D721Med (cell line): Measurements from ENCODE around the gene GAS2.

Experiments
- DNase-seq: peaks from one replicate; pipeline ENCODE4 v3.0.0; 2011; ENCODE audit warnings: low spot score; ENCODE audit not compliant: insufficient read length
- FAIRE-seq: peaks from 2 replicates; lab custom pipeline; 2011; peaks lifted over from hg19 to GRCh38; lab: Jason Lieb, UNC
- CTCF ChIP-seq: IDR thresholded peaks from 2 replicates; pipeline ENCODE4 v1.5.1; 2012; ENCODE audit warnings: mild to moderate bottlenecking, control low read depth; ENCODE audit not compliant: insufficient read depth; ENCODE audit errors: missing control alignments

The GAS2 gene

GRCh38 chr11:22707119-22707899 lies 40.9 kb downstream of the GAS2 start:
- FAIRE-seq, result no peak
- TF ChIP-seq CTCF, result no peak
- DNase-seq, result no peak

- TF ChIP-seq CTCF, result no peak
- FAIRE-seq, result no peak
Observed at GRCh38 chr11:22711071-22711770, 44.8 kb downstream of the GAS2 start.

GRCh38 chr11:22711880-22712279 lies 45.5 kb downstream of the GAS2 start:
- DNase-seq, result no peak
- FAIRE-seq, result no peak
- no peak for TF ChIP-seq CTCF

More at GRCh38 chr11:22711071-22711770, 44.8 kb downstream of the GAS2 start:
- no peak for DNase-seq

GRCh38 chr11:22713336-22713735 lies 46.9 kb downstream of the GAS2 start:
- DNase-seq (no peak), FAIRE-seq (no peak)
- no peak for TF ChIP-seq CTCF

GRCh38 chr11:22715971-22716370 lies 49.6 kb downstream of the GAS2 start:
- DNase-seq, result no peak
- no peak for FAIRE-seq
- TF ChIP-seq CTCF, result no peak

- no peak for TF ChIP-seq CTCF
- no peak for FAIRE-seq
- no peak for DNase-seq
Observed at GRCh38 chr11:22720457-22720856, 54.0 kb downstream of the GAS2 start.

DNA sequence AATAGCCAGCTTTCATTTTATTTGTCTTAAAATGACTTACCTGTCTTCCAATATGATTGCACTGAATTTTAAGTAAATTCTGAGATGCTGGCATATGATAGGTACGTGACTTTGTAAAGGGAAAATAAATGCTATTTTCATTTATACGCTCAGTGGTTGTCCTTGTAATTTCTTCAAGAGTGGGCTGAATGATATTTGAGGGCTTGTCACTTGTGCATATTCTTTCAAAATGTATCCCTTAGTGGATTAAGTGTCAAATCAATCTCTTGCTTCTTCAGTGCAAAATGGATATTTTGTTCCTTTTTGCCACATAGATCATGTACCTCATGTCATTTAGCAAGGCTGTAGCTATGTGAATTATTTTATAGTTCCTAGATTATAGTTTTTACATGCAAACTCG lies 56.9 kb downstream of the GAS2 start:
- FAIRE-seq, result no peak
- no peak for TF ChIP-seq CTCF
- no peak for DNase-seq
